ENCODE results near the gene TENM4. TPM values are rescaled to one million over a fixed set of nuclear protein-coding genes. Genes with fewer than 3 reads are reported as not detected.

TENM4 gene
- total RNA-seq, 1 donor from 2014 or later = 0.63 TPM

- no peak for TF ChIP-seq CTCF (IDR thresholded peaks at IDR 0.05; ENCODE audit: borderline replicate concordance)
- Histone ChIP-seq H3K27me3 (ENCODE audit: low read depth) (peaks cover 36% of the 10 kb centered on the region), H3K4me3 (no peak overlapping the region), H3K27ac (replicated peaks) (no peak overlapping the region), H3K4me1 (no peaks in the 10 kb centered on the region), H3K36me3 (no peaks in the 10 kb centered on the region), H3K9me3 (replicated peaks) (peaks cover 13% of the 10 kb centered on the region)
- no peak for DNase-seq
- intact Hi-C loops (cut with micrococcal nuclease) = no loop called here
These were observed 342.7 kb downstream of the TENM4 start for GRCh38 chr11:79098146-79098545.

DNA sequence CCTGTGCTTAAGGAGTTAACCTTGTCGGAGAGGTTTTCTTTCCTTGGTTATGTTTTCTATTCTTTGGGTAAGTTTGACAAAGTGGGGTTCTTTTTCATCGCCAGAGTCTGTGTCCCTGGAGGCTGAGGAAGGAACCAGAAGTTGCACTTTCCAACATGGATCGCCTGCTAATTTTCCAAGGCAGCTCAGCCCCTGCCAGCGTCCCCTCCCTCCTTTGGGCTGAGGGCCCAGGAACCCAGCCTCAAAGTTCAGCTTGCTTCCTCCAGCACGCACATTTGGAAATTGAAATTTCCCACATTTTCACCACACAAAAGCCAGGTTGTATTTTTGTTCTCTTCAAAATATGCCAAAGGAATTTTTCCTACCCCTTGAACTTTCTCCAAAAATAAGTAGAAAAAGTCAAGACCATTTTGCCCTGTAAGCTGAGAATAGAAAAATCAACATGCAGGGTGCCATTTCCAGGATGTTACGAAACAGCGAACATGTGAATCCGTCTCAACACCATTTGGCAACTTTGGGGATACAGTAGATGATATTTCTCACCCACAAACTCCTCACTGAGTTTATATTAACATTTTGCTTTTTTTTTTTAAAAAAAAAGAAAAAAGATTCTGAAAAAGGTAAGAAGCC is 343.5 kb downstream of the TENM4 start:
- Histone ChIP-seq H3K4me3 (no peak overlapping the region), H3K9me3 (replicated peaks) (peaks cover 16% of the 10 kb centered on the region), H3K27me3 (ENCODE audit: low read depth) (peaks cover 28% of the 10 kb centered on the region), H3K27ac (replicated peaks) (peak overlapping the region; percentile 55), H3K4me1 (no peaks in the 10 kb centered on the region), H3K36me3 (no peaks in the 10 kb centered on the region)
- no peak for TF ChIP-seq CTCF (IDR thresholded peaks at IDR 0.05; ENCODE audit: borderline replicate concordance)
- intact Hi-C loops (cut with micrococcal nuclease) = no loop called here
- DNase-seq = no peak

DNA sequence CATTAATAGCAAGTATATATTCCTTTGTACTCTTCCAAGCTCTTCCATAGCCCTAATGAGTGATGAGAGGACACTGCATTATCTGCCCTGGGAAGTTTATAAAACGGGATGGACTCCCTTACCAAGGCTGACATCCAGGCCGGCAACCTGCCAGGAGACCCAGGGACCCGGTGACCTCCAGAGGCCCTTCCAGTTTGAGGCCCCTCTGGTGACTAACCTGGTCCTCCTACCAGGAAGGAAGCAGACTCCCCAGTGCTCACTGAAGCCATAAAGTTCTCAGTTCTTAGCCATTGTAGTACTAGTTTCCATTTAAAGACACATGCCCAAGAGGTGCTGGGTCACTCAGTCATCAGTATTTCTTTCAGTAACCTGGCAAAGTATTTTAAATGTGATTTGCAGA is 345.4 kb downstream of the TENM4 start:
- peaks cover 16% of the 10 kb centered on the region for H3K9me3 ChIP-seq (replicated peaks)
- H3K36me3 ChIP-seq = no peaks in the 10 kb centered on the region
- peaks cover 37% of the 10 kb centered on the region for H3K27me3 ChIP-seq (ENCODE audit: low read depth)
- H3K4me1 ChIP-seq = no peaks in the 10 kb centered on the region
- intact Hi-C loops (cut with micrococcal nuclease) = no loop called here
- H3K4me3 ChIP-seq = no peak overlapping the region
- no peak for TF ChIP-seq CTCF (IDR thresholded peaks at IDR 0.05; ENCODE audit: borderline replicate concordance)
- H3K27ac ChIP-seq (replicated peaks) = no peak overlapping the region
- DNase-seq = no peak

- Histone ChIP-seq H3K4me1 (no peaks in the 10 kb centered on the region), H3K27me3 (ENCODE audit: low read depth) (peaks cover 32% of the 10 kb centered on the region), H3K36me3 (no peaks in the 10 kb centered on the region), H3K9me3 (replicated peaks) (peaks cover 16% of the 10 kb centered on the region), H3K4me3 (no peak overlapping the region), H3K27ac (replicated peaks) (no peak overlapping the region)
- intact Hi-C loops (cut with micrococcal nuclease) = no loop called here
- TF ChIP-seq CTCF (IDR thresholded peaks at IDR 0.05; ENCODE audit: borderline replicate concordance) = no peak
- DNase-seq = no peak
These were observed 346.2 kb downstream of the TENM4 start for GRCh38 chr11:79094616-79095015.

- Histone ChIP-seq H3K27ac (replicated peaks) (peak overlapping the region; percentile 24), H3K4me3 (no peak overlapping the region), H3K4me1 (no peaks in the 10 kb centered on the region), H3K27me3 (ENCODE audit: low read depth) (peaks cover 19% of the 10 kb centered on the region), H3K9me3 (replicated peaks) (peaks cover 16% of the 10 kb centered on the region), H3K36me3 (no peaks in the 10 kb centered on the region)
- intact Hi-C loops (cut with micrococcal nuclease) = no loop called here
- no peak for TF ChIP-seq CTCF (IDR thresholded peaks at IDR 0.05; ENCODE audit: borderline replicate concordance)
- DNase-seq = no peak
These were observed 348.0 kb downstream of the TENM4 start for GRCh38 chr11:79092791-79093353.
